ENCODE measurements around the gene RFT1. TPM values are rescaled to one million over a fixed set of nuclear protein-coding genes. Genes with fewer than 3 reads are reported as not detected.
A peak's percentile ranks its signal among the peaks of the same experiment; 100 is the strongest.

RFT1 gene
- total RNA-seq, 1 donor from 2014 or later: 14.8 TPM

GRCh38 chr3:53169832-53170324 lies 39.6 kb upstream of the RFT1 start:
- Mint-ChIP-seq H3K9me3 (ENCODE audit: low read depth) (no peaks in the 10 kb centered on the region), H3K4me1 (ENCODE audit: low read depth) (peaks cover 32% of the 10 kb centered on the region), H3K27ac (ENCODE audit: unreplicated experiment) (no peak overlapping the region), H3K27me3 (ENCODE audit: low read depth) (no peaks in the 10 kb centered on the region), H3K4me3 (ENCODE audit: unreplicated experiment) (no peak overlapping the region), H3K36me3 (ENCODE audit: low read depth) (peaks cover 2% of the 10 kb centered on the region)
- no peak for DNase-seq (ENCODE audit: low spot score)
- no peak for TF ChIP-seq CTCF (IDR thresholded peaks at IDR 0.05)

GRCh38 chr3:53169045-53169831 lies 39.0 kb upstream of the RFT1 start:
- H3K27ac Mint-ChIP-seq (ENCODE audit: unreplicated experiment): peak overlapping the region; percentile 36
- no peaks in the 10 kb centered on the region for H3K9me3 Mint-ChIP-seq (ENCODE audit: low read depth)
- H3K36me3 Mint-ChIP-seq (ENCODE audit: low read depth): peaks cover 2% of the 10 kb centered on the region
- no peaks in the 10 kb centered on the region for H3K27me3 Mint-ChIP-seq (ENCODE audit: low read depth)
- TF ChIP-seq CTCF (IDR thresholded peaks at IDR 0.05): no peak
- no peak overlapping the region for H3K4me3 Mint-ChIP-seq (ENCODE audit: unreplicated experiment)
- H3K4me1 Mint-ChIP-seq (ENCODE audit: low read depth): peaks cover 32% of the 10 kb centered on the region
- DNase-seq (ENCODE audit: low spot score): no peak

- TF ChIP-seq CTCF (IDR thresholded peaks at IDR 0.05): no peak
- Mint-ChIP-seq H3K4me1 (ENCODE audit: low read depth) (peaks cover 36% of the 10 kb centered on the region), H3K27me3 (ENCODE audit: low read depth) (no peaks in the 10 kb centered on the region), H3K36me3 (ENCODE audit: low read depth) (no peaks in the 10 kb centered on the region), H3K4me3 (ENCODE audit: unreplicated experiment) (no peak overlapping the region), H3K9me3 (ENCODE audit: low read depth) (no peaks in the 10 kb centered on the region), H3K27ac (ENCODE audit: unreplicated experiment) (peak overlapping the region; percentile 18)
- DNase-seq (ENCODE audit: low spot score): no peak
Observed at GRCh38 chr3:53168175-53168923, 38.1 kb upstream of the RFT1 start.

GRCh38 chr3:53167418-53168174 lies 37.4 kb upstream of the RFT1 start:
- TF ChIP-seq CTCF (IDR thresholded peaks at IDR 0.05): no peak
- DNase-seq (ENCODE audit: low spot score): no peak
- H3K4me1 Mint-ChIP-seq (ENCODE audit: low read depth): peaks cover 44% of the 10 kb centered on the region
- H3K27ac Mint-ChIP-seq (ENCODE audit: unreplicated experiment): no peak overlapping the region
- H3K36me3 Mint-ChIP-seq (ENCODE audit: low read depth): no peaks in the 10 kb centered on the region
- H3K9me3 Mint-ChIP-seq (ENCODE audit: low read depth): no peaks in the 10 kb centered on the region
- no peak overlapping the region for H3K4me3 Mint-ChIP-seq (ENCODE audit: unreplicated experiment)
- no peaks in the 10 kb centered on the region for H3K27me3 Mint-ChIP-seq (ENCODE audit: low read depth)

- no peak for DNase-seq (ENCODE audit: low spot score)
- Mint-ChIP-seq H3K4me1 (ENCODE audit: low read depth) (peaks cover 48% of the 10 kb centered on the region), H3K9me3 (ENCODE audit: low read depth) (no peaks in the 10 kb centered on the region), H3K4me3 (ENCODE audit: unreplicated experiment) (no peak overlapping the region), H3K27ac (ENCODE audit: unreplicated experiment) (no peak overlapping the region), H3K36me3 (ENCODE audit: low read depth) (no peaks in the 10 kb centered on the region), H3K27me3 (ENCODE audit: low read depth) (no peaks in the 10 kb centered on the region)
- no peak for TF ChIP-seq CTCF (IDR thresholded peaks at IDR 0.05)
Observed at GRCh38 chr3:53166781-53167291, 36.6 kb upstream of the RFT1 start.

Measured in chondrocyte (in vitro differentiated cells).